PFSK-1 (cell line): ENCODE measurements around the gene CACNA1D.

Experiments used
- FOXP2 ChIP-seq: optimal IDR thresholded peaks from 2 replicates; pipeline ENCODE3; 2011; ENCODE audit warnings: borderline replicate concordance, control low read depth, inconsistent platforms; ENCODE audit not compliant: insufficient read depth; ENCODE audit errors: extremely low read length, extremely low read depth
- POLR2AphosphoS5 ChIP-seq: IDR thresholded peaks from 2 replicates; pipeline ENCODE4 v1.6.1; 2012; ENCODE audit warnings: low read depth, mild to moderate bottlenecking, control low read depth, low read length, moderate library complexity
- SIN3A ChIP-seq: IDR thresholded peaks from 2 replicates; pipeline ENCODE4 v1.6.1; 2012; ENCODE audit warnings: mild to moderate bottlenecking, low read length, moderate library complexity, borderline replicate concordance; ENCODE audit not compliant: insufficient read depth
- TAF1 ChIP-seq: IDR thresholded peaks from 2 replicates; pipeline ENCODE4 v1.6.1; 2012; ENCODE audit warnings: low read length, control low read depth, borderline replicate concordance; ENCODE audit not compliant: insufficient read depth
- TF ChIP-seq, protein P1 (sequence below), 2 experiments: IDR thresholded peaks; 2 replicates each; pipeline versions ENCODE4 v1.6.1 to v1.8.0; 2011 to 2012; ENCODE audit warnings: low read depth in 2 of 2, low read length in 2 of 2, control low read depth in 1 of 2, inconsistent platforms in 1 of 2, mild to moderate bottlenecking in 1 of 2, moderate library complexity in 1 of 2; ENCODE audit not compliant: insufficient read depth in 1 of 2

Gene CACNA1D

DNA sequence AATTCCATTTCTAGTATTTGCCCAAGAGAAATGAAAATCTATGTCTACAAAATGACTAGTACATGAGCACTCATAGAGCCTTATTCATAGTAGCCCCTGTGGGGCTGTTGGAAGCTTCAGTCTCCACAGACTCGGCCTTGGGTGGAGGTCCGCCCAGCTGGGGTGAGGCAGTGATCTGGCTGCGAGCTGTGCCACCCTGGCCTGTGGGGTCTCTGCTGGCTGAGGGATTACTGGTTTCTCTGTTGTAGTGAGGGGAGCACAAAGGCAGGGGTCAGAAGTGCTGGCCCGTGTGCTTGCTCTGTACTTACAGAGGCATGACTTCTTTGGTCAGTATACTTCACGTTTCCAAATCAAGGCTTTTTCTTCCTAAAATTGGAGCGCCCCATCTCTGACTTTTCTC is 193.7 kb downstream of the CACNA1D start:
- TF ChIP-seq FOXP2 (no peak), TAF1 (no peak), SIN3A (no peak), POLR2AphosphoS5 (no peak)
- TF ChIP-seq, protein P1, sequence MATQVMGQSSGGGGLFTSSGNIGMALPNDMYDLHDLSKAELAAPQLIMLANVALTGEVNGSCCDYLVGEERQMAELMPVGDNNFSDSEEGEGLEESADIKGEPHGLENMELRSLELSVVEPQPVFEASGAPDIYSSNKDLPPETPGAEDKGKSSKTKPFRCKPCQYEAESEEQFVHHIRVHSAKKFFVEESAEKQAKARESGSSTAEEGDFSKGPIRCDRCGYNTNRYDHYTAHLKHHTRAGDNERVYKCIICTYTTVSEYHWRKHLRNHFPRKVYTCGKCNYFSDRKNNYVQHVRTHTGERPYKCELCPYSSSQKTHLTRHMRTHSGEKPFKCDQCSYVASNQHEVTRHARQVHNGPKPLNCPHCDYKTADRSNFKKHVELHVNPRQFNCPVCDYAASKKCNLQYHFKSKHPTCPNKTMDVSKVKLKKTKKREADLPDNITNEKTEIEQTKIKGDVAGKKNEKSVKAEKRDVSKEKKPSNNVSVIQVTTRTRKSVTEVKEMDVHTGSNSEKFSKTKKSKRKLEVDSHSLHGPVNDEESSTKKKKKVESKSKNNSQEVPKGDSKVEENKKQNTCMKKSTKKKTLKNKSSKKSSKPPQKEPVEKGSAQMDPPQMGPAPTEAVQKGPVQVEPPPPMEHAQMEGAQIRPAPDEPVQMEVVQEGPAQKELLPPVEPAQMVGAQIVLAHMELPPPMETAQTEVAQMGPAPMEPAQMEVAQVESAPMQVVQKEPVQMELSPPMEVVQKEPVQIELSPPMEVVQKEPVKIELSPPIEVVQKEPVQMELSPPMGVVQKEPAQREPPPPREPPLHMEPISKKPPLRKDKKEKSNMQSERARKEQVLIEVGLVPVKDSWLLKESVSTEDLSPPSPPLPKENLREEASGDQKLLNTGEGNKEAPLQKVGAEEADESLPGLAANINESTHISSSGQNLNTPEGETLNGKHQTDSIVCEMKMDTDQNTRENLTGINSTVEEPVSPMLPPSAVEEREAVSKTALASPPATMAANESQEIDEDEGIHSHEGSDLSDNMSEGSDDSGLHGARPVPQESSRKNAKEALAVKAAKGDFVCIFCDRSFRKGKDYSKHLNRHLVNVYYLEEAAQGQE (IDR thresholded peaks at IDR 0.05; ENCODE audit: insufficient read depth in 1 of 2, low read depth in 2 of 2, low read length in 2 of 2): no peak

GRCh38 chr3:53688989-53689388 is 194.6 kb downstream of the CACNA1D start:
- TF ChIP-seq TAF1 (no peak), FOXP2 (no peak), SIN3A (no peak), POLR2AphosphoS5 (no peak)
- TF ChIP-seq, protein P1 (IDR thresholded peaks at IDR 0.05; ENCODE audit: insufficient read depth in 1 of 2, low read depth in 2 of 2, low read length in 2 of 2): no peak

- TF ChIP-seq TAF1 (no peak), FOXP2 (no peak), SIN3A (no peak), POLR2AphosphoS5 (no peak)
- TF ChIP-seq, protein P1 (IDR thresholded peaks at IDR 0.05; ENCODE audit: insufficient read depth in 1 of 2, low read depth in 2 of 2, low read length in 2 of 2): no peak
Measured at GRCh38 chr3:53689681-53690080, 195.3 kb downstream of the CACNA1D start.

GRCh38 chr3:53690521-53690920 is 196.1 kb downstream of the CACNA1D start:
- no peak for TF ChIP-seq POLR2AphosphoS5
- TF ChIP-seq SIN3A: no peak
- TF ChIP-seq, protein P1 (IDR thresholded peaks at IDR 0.05; ENCODE audit: insufficient read depth in 1 of 2, low read depth in 2 of 2, low read length in 2 of 2): no peak
- TF ChIP-seq FOXP2: no peak
- TF ChIP-seq TAF1: no peak

GRCh38 chr3:53691349-53691748 is 196.9 kb downstream of the CACNA1D start:
- TF ChIP-seq FOXP2: no peak
- TF ChIP-seq SIN3A: no peak
- TF ChIP-seq TAF1: no peak
- TF ChIP-seq POLR2AphosphoS5: no peak
- TF ChIP-seq, protein P1 (IDR thresholded peaks at IDR 0.05; ENCODE audit: insufficient read depth in 1 of 2, low read depth in 2 of 2, low read length in 2 of 2): no peak
